NCI-H2107 treated with DMSO at 0.1 percent for 48 hours (cell line): ENCODE data around the gene SH3PXD2A.
"Not testable (repeated sequence)": the region's sequence is repeated elsewhere in the genome, so short reads cannot be mapped to it uniquely, and the experiment has no call there.

ENCODE experiments used
- DNase-seq: peaks from one replicate; lab custom pipeline; 2025; ENCODE audit not compliant: unreplicated experiment; lab: John Stamatoyannopoulos, UW

The SH3PXD2A gene

DNA sequence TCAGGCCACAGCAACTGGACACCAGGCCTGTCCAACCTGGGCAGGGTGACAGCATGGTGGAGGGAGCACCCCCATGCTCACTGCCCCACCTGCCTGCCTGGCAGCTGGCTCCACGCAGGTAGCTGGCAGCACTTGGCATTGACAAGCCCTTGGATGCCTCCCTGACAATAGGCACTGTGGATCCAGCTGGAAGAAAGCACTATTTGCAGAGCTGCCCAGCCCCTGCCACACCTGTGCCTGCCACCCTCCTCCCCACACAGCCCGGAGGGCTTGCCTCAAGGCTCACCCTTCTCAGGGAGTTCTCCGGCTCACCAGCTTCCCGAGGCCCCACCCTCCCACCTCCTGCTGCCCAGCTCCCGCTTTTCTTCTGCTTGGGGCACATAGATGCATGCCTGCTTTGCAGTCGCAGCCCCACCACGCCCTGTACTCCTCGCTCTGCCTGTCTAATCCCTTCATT, 201.8 kb downstream of the SH3PXD2A start:
- DNase-seq, result peak; percentile 22

DNA sequence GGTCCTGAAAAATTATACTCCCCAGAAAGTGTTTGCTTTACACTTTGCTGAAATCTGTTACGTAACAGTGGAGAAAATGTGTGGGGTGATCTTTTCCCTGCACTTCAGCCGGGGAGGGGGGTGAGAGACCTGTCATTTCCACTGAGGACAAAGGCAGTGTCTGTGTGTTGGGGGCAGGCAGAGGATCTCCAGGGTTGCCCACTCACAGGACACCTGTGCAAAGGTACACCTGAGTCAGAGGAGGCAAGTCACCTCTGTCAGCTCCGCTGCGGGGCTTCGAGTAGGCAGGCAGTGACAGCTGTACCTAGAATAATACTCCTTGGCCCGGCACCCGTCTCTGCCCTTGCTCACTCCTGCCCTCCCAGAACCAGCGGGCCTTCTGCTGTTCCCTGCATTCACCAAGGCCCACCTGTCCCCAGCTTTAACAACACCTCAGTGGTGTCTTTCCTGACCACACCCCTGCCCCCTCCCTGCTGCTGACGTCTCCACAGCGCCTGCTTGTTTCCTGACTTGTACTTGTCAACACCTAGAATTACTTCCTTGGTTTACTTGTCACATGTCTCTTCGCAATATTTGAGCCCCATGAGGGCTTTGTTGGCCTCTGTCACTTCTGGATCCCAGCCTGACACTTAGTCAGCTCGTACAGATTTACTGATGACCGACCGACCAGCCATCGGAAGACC, 202.6 kb downstream of the SH3PXD2A start:
- DNase-seq, result no peak

DNA sequence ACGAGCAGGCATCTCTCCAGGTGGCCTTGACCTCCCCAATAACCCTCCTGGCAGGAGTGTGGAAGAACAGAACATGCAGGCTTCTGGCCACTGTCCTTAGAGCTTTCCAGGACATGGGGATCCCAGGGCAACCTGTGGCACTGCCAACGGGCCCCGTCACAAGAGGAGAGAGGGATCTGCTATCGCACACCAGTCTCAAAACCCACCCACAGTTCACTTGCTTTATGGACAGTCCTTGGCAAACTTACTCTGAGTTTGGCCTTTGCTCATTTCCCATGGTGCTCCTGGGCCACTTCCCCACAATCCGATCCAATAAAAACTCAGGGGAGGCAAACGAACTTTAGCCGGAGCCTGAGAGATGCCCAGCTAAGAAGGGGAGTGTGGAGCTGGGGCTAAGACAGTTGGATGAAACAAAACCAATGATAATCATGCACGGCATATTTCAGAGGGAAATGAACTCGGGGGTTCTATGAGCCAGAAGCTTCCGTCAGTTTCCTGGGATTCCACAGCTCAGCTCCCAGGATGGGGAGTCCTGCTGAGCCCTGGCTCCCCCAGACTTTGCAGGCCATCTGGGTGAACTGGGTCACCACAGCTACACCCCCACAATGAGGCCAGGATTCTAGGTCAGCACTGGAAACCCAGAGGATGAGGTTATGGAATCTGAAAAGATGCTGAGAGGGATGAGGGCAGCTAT, 203.4 kb downstream of the SH3PXD2A start:
- no peak for DNase-seq

DNA sequence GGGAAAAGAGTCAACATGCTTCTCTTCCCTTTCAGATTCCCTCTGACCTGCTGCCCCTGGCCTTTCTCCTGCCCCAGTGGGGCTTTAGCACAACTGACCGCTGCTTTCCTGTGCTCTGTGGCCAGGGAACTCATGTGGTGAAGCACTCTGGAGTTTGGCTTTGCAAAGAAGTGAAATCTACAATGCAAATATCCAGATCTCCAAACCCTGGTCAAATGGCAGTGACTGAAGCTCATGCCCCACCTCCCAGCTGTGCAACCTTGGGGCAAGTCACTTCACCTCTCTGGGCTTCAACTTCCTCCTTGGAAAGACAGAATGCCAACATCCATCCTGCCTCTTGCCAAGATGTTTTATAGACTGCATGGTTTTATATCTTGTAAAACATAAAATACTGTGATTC, 204.0 kb downstream of the SH3PXD2A start:
- no peak for DNase-seq

DNA sequence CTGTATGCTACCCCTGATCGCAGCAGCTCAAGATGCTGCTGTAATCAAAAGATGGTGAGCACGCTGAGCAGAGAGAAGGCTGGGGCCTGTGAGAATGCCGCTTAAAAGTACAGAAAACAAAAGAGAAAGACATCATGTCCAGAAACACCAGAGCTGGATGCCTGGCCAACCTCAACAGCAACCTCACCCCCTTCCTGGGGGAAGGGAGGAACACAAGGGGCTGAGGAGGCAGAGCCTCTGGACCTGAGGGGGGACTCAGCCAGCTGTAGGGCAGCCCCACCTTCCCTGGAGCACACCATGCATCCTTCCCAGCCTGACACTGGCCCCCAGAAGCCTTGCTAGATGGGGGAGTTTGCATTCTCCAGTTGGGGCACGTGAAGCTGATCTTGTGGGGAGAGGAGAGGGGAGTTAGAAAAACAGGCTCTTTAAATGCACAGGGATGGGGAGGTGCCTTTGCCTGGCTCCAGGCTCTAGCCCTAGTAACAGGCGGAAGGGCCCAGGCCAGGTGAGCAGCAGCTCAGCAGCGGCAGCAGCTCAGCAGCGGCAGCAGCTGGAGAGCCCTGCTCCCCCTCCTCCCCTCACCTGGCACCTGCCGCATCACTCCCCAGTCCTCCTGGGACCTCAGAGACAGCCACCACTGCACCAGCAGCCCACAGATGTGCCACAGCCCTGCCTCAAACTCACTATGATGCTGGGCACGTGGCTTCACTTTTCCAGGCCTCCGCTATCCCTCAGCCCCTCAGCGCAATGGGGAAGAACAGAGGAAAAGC, 205.5 kb downstream of the SH3PXD2A start:
- peak; percentile 20 for DNase-seq

DNA sequence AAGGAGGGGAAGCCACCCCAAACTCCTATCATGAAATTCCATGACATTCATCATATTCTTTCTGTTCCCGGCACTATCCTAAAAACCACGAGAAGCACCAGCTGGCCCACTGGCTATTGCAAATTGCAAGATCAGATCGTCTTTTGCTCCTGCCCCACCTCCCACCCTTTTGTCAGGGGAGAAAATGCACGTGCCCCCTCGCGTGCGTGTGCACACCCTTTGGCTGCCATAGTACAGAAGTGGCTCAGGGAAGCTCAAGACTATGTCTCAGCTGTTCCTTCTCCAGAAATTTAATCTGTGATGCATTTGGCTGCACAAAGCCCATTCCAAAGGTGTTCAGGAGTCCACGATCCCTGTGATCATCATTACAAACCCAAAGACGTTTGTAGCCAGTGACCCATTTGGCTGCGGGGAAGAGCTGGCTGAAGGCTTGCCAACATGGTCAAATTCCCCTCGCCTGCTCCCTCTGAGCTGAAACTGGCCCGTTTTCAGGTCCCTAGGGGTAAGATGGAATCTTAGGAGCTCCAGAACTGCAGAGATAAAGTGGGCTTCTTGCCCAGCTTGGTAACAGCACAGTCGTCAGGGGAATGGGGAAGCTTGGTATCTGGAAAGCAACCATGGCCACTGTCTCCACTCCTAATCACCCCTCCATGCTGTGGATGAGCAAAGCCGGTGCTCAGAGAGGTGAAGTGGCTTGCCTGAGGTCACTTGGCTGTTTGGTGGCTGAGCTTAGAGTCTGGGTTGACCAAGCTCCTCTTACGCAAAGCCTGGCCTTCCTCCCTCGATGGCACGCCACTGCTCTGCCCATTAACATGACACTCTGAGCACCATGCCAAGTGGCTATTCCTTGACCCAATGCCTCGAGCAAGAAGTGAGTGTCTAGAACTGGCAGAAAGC, 206.5 kb downstream of the SH3PXD2A start:
- no peak for DNase-seq

DNA sequence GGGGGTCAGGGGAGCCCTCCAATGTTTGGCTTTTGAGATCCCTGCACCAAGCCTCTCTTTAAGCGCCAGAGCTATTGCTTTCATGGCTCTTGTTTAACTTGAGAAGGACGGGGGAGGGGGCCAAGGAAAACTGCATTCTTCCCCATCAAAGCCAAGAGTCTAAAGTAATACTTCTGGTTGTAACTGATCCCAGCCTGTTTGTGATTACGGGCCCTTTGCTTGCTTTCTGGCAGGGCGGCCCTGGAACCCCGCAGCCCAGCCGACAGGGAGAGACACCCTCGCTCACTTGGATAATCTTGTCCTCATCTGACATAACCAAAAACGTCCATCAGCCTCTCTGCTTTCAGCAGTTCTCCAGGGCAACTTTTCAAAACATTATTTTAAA, 207.1 kb downstream of the SH3PXD2A start:
- no peak for DNase-seq

DNA sequence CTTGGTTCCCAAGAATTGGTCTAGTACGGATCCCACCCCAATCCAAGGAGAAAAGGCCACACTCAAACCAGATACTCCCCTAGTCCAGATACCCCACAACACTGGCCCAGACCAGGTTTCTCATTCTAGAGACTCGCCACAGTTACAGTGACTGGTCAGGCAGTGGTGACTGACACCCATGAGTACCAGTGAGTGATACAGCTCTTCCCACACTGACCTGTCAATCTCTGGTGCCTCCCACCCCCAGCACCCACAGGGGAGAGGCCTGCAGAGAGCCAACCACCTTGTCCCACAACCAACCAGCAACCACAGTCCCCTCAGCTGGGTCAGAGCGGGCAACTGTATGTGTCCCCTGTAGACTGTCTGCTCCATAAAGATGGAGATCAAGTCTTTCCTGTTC, 209.1 kb downstream of the SH3PXD2A start:
- DNase-seq, result no peak

DNA sequence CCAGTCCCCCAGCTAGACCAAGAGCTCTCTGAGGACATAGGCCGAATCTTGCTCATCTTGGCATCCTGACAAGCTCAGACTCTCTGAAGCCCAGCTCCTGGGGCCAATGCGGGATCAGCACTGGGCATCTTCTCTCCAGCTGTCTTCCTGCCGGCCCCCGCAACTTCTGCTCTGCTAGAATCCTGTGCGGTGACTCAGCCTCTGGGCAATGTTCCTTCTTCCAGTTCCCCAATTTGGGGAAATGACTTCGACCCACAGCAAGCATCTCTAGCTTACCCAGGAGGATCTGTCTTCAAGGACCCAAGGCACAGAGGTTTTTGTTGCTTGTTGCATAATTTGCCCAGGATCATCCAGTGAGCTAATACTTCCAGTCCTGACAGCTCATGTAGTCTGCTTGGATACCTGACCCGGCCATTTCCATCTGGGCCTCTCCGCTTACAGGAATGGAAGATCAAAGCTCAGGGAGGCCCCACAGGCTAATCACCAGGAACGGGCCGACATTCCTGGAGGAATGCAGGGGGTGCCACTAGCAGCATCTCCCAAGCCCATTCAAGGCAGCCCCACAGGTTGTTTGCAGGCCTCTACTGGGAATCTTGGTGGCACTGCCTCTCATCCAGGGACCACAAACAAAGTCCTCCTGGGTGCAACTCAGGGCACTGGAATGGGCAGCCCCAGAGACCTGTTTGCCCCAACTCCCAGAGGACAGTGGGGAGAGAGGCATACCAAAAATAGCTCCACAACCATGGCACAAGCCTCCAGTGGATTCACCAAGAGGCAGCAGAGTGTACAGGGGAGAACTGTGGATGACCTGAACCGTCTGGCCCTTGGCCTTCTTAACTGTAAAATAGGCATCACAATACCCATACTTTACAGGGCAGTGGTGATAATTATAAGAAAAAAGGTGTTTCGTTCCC, 210.0 kb downstream of the SH3PXD2A start:
- DNase-seq, result no peak

DNA sequence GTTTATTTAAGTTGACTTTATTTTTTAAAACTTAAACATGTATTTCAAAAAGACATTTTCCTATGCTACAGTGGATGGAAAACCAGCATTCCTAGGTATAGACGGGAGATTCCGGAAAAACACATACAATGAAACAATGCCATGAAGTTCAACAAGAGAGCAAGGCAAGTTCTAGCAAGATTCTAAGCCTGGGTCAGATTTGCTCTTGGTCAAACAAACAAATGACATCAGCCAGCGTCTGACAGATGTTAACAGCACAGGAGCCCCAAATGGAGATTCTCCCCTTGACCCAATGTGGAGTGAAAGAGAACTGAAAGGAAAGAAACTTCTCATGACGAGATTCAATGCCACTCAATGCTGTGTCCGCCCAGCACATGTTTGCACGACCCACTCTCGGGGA, 212.0 kb downstream of the SH3PXD2A start:
- DNase-seq, result no peak

DNA sequence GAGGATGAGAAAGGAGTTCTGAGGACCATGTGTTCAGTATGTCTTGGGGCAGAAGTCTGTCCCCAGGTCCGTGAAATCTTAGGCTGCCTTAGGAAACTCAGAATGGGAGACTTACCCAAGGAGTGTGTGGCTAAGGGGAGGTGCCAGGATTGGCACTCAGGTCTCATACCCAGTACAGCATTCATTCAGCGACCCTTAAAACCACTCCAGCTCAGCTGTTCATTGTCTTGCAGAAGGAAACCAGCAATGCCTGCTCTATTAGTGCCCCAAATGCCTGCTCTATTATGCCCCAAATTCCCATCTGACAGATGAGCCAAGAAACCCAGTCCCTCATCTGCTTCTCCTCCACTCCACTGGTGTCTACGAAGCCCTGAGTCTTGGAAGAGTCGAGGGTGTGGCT, 214.1 kb downstream of the SH3PXD2A start:
- DNase-seq, result no peak

DNA sequence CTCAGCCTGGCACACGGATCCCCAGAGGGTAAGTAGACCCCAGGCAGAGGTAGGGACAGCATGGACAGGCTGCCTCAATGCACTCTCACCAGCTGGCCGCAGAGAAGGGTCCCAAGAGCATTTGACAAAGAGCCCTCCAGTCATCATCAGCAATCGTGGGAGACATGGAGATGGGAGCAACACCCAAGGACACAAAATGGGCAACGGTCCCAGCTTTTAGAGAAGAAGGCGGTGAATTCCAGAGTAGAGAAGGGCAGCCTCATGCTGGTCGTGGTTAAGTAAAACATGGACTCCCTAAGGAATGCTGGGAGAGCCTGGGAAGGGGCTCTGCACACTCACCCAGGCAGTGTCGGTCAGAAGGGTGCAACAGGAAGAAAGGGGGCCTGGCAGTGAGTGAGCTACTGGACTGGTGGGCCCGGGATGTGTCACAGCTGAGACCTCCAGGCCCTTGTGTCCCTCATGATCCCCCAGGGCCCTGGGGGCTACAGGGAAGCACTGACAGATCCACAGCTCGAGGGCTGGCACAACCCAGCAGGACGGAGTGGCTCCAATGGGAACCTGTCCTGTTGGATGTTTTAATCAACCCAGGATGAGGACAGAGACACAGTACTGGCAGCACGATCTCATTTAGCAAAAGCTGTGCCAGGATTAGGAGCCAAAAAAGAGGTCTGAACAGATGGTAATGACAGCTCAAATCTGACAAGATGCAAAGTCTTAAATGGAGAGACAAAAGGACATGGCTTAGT, 214.8 kb downstream of the SH3PXD2A start:
- DNase-seq, result no peak

DNA sequence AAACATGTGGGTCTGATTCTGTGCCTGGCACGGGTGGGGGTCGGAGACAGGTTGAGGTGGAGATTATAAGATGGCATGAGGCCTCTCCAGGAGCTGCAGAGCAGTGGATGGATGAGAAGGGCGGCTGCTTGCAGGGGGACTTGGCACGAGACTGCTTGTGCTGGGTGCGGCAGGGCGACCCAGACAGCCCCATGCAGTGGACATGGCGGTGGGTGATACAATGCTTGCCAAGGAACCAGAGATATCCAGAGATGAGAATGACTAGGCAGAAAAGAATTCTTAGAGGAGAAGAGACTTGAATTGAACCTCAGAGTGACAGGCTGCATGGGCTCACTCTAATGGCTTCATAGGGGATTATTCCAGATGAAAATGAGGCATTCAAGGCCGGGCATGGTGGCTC, 216.4 kb downstream of the SH3PXD2A start:
- no peak for DNase-seq

DNA sequence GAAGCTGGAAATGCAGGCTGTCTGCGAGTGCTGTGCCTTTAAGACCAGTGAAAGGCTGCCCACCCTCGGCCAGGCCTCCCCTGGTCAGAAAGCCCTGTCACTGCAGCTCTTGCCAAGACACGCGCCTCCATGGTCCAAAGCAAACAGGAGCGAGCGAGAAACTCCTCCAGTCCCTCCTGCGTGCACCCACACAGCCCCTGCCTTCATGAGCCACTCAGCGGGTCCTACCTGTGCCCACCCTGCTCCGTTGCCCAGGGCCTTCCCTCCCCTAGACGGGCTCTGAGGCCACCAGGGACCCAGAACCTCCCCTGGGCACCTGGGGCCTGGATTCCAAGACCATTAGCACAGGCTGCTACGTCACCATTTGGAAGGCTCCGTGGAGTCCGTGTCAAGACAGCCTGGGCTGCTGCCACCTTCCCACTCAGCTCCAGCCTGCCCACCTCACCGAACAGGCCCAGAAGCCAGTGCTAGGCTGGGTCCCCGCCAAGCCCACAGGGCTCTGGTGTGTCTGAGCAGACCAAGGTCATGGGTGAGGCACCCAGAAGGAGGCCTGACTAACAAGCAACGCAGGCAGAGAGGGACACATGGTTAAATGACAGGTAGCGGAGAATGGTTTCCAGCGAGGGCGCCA, 217.3 kb downstream of the SH3PXD2A start:
- DNase-seq, result no peak

DNA sequence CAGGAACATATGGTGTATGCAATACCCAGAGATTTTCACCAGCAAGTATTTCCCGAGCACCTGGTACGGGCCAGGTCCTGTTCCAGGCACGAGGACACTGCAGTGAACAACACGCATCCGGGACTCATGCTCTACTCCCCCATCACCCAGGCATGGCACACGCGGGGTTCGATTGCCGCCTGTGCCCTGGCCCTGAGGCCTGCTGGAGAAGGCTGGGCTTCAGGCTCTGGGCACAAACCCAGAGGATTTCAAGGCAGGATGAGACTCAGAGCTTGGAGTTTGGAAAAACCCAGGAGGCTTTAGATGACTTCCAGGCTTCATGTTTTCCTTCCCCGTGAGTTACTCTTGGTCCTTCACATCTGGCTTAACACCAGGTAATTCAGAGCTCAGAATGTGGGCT, 218.4 kb downstream of the SH3PXD2A start:
- no peak for DNase-seq

DNA sequence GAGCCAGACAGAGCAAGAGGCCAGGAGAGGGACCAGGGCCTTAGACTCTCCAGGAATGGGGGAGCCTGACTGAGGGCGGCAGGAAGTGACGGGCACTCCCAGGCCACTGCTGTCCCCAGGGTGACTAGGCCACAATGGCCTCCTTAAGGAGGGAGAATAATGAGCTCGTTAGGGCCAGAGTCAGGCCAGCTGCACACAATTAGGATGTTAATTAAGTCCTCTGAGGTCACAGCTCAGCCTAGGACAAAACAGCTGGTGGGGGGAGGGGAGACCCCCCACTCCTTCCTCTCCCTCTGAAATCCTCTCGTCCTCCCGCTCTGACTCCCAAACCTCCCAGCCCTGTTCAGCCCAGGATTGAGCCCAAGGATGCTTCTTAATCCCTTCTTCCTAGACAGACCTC, 218.9 kb downstream of the SH3PXD2A start:
- no peak for DNase-seq

DNA sequence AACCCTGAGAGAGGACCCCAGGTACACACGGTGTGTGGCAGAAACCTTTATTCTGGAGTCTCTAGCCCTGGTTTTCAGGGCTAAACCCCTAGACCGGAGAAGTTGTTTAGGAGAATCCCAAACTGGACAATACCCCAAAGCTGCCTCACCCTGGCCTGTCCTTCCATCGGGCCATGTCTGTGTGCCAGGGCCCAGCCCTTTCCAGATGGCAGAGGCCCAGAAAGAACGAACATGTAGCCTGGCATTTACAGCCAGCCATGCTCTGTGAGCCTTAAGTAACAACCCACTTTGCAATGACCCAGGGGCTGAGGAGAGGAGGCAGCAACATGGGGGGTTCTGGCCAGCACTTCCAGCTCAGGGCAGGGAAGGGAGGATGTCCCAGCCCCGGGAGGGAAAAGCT, 219.8 kb downstream of the SH3PXD2A start:
- no peak for DNase-seq

DNA sequence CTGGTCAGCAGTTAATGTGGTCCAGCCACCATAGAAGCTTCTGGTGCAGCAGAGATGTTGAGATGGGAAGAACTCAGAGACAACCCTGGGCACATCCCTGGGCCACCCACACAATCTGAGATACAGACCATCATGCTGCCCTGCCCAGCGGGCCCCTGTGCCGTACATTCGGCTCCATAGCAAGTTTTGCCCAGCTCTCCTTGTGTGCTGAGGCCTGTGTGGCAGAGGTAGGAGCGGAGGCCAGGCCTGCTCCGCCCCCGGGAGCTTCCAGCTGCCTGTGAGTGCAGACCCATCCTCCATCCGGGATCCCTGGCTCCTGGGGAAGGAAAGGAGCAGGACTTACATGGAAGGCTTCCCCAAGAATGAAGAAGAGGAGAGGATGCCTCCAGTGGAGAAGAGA, 221.5 kb downstream of the SH3PXD2A start:
- no peak for DNase-seq

DNA sequence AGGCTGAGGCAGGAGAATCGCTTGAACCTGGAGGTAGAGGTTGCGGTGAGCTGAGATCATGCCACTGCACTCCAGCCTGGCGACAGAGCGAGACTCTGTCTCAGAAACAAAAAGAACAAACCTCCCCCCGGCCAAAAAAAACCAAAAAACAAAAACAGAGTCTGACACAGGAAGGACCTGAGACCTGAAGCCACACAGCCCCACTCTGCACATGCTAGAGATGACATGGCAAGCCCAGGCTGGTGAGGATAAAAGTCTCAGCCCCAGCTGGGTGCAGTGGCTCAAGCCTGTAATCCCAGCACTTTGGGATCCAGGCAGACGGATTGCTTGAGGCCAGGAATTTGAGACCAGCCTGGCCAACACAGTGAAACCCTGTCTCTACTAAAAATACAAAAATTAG, 222.5 kb downstream of the SH3PXD2A start:
- not testable (repeated sequence) for DNase-seq
